Measurements from ENCODE around the gene TTLL5.

Gene TTLL5, protein sequence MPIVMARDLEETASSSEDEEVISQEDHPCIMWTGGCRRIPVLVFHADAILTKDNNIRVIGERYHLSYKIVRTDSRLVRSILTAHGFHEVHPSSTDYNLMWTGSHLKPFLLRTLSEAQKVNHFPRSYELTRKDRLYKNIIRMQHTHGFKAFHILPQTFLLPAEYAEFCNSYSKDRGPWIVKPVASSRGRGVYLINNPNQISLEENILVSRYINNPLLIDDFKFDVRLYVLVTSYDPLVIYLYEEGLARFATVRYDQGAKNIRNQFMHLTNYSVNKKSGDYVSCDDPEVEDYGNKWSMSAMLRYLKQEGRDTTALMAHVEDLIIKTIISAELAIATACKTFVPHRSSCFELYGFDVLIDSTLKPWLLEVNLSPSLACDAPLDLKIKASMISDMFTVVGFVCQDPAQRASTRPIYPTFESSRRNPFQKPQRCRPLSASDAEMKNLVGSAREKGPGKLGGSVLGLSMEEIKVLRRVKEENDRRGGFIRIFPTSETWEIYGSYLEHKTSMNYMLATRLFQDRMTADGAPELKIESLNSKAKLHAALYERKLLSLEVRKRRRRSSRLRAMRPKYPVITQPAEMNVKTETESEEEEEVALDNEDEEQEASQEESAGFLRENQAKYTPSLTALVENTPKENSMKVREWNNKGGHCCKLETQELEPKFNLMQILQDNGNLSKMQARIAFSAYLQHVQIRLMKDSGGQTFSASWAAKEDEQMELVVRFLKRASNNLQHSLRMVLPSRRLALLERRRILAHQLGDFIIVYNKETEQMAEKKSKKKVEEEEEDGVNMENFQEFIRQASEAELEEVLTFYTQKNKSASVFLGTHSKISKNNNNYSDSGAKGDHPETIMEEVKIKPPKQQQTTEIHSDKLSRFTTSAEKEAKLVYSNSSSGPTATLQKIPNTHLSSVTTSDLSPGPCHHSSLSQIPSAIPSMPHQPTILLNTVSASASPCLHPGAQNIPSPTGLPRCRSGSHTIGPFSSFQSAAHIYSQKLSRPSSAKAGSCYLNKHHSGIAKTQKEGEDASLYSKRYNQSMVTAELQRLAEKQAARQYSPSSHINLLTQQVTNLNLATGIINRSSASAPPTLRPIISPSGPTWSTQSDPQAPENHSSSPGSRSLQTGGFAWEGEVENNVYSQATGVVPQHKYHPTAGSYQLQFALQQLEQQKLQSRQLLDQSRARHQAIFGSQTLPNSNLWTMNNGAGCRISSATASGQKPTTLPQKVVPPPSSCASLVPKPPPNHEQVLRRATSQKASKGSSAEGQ (N-terminal part only)

DNA sequence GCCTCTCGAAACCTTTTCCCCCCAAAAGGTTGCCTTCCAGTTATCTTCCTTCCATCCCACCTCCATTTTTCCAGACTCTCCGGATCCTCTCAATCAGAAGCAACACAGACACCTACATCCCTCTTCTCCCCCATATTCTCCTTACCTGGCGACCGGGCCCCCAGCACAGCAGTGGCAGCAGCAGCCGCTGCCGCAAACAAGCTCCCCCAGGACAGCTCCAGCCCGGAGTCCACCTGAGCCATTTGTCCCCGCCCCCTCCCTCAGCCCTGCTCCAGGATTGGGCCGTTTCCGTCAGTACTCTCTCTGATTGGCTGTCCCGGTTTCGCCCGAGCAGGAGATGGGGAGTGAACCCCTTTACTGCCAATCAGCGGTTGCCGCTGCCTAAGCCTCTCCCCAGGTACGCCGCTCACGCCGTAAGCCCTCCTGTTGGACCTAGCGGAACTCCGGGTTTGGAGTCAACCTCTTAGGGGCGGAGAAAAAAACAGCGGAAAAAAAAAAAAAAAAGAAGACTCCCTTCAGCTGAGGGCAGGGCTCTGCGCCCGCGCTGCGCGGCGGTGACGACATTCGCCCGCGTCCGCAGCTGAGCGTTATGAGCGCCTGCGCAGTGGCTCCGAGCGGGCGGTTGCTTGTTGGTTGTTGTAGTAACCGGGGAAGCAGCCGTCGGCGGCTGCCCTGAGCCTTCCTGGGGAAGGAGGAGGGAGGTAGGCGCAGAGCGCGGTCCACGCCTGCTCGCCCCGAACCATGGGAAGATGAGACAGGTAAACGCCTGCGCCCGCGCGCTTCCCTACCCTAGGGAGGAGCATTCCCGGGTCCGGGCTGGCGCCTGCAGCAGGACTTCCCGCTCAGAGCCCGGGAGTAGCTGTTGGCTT, at the start of gene TTLL5, which contains the start of gene ERG28:
TTLL5 (plus strand) TSS at position 617 of the 869 bp plus-strand sequence. CDS start 1,904 bp downstream, outside the sequence.
ERG28 (minus strand) TSS at position 247 of the 869 bp plus-strand sequence. CDS start 3,374 bp downstream, outside the sequence.
- peak; percentile 94 for DNase-seq

DNA sequence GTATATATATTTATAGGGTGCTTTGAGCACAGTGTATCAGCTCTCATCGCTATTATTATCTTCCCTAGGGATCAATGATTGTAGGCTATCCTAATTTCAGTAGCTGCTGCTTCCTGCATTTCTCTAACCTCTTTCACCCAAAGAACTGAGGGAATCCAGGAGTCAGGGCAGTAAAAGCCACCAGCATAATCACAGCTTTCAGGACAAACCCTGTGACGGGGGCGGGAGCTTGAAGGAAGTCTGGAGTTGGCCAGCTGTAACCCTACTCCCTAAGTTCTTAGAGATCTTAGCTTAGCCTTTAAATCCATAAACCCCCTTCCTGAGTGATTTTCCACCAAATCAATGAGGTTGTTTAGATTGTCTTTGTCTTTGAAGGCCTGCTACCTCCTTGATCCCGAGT, 48.9 kb upstream of the TTLL5 start:
- no peak for DNase-seq

DNA sequence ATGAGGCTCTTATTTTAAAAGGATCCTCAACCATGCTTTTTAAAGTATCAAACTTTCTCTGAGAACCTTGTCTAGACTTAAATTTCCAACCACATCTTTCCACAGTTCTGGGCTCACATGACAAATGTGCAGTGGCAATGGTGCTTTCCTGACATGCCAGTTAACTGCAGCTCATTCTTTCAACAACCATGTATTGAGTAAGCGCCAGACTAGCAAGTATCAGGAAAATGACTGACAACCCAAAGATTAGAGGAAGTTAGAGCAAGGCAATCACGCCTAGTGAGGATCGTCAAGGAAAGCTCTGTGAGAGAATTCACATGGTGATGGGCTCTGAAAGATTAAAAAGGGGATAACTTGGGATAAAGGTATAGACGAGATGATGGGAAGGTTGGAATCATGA, 46.9 kb upstream of the TTLL5 start:
- DNase-seq, result no peak

DNA sequence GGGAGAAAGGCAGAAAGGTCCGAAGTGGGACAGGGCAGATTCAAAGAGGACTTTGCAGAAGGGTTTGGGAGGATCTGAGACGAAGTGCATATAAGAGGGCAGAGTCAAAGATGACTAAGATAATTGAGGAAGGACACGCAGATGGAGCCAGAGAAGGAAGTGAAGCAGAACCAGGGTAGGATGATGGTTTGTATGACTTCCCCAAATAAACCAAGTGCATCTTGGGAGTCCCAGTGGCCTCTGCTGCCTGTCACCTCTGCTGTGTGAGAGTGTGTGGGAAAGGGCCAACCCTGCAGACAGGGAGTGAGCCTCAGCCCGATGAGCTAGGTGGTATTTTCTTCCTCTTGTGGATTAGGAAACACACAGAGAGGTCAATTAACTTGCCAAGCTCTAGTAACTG, 45.8 kb upstream of the TTLL5 start:
- no peak for DNase-seq

DNA sequence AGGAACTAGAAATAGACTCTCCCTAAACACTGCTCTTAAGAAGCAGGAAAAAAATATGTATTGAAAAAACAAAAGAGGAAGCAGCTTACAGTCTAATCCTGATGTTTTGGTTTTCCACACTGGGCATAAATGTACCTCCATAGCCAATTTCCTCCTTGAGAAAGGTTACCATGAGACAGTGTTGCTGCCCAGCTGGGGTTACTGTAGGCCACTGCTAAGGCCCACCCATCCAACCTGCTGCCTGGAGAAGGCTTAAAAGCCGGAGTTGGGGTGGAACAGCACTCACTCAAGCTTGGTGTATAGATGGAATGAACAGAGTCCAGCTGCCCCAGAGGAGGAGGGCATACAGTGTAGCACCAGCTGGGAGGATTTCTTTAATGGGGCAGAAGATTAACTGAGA, 41.5 kb upstream of the TTLL5 start:
- no peak for DNase-seq

DNA sequence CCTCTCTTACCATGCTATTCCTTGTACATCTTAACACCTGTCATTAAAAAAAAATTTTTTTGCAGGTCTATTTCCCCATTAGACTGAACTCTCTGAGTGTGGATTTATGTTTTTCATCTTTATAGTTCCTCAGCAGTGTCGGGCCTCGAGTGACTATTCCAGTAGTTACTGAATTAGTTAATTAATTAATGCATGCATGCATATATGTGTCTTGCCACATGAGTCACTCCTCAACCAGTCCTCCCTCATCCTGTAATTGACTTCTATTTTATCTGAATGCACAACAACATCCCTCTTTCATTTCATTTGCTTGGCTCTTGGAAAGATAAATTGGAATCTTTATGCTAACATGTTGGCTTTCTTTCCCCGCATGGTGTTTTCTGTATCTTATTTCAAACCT, 36.0 kb upstream of the TTLL5 start:
- DNase-seq, result no peak

DNA sequence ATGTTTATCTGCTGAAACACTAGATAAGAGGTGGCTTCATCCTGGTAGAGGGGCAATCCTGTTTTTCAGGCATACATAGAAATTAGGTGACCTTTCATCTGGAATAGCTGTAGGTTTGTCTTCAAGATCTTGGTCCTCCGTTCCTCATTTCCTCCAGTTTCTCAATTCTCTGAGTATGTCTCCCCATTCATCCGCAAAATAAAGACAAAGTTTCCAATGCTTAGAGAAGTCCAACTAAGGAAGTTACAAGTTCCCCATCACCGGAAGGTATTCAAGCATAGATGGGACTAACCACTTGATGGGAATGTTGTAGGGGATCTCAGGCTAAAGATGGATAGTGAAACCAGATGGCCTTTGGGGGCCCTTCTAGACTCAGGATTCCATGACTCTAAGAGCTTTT, 34.6 kb upstream of the TTLL5 start:
- DNase-seq, result no peak

DNA sequence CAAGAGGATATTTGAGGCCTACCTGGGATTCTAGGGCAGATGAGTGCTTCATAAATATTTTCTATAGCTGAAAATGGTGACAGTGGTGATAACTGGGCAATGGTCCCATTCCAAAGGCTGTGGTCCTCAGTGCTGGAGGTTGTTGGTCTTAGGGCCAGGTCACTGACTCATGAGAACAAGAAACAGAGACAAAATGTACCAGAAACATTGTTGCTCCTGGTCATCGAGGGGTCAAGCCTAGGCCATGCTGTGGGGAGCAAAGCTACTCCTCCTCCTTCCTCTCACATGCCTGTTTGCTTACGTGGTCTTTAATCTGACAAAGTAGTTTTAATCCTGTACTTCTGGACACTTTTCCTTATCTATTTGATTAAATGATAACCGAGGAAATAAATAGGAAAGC, 34.2 kb upstream of the TTLL5 start:
- no peak for DNase-seq

DNA sequence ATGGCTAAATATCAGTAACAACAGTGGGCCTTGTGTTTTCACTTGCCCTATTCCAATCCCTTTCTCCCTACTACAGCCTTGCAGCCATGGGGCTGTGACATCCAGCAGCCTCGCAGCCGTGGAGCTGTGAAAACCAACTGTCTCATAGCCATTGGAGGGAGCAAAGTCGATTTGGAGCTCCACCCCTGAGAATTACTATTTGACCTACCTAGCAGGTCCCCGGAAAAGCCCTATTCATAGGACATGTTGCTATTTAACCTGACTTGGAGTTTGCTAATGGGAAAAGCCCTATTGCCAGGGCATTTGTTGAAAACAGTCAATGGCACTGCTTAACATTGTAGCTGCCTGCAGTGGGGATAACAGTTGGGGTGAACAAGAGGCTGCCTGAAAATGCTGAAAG, 33.6 kb upstream of the TTLL5 start:
- DNase-seq, result no peak

DNA sequence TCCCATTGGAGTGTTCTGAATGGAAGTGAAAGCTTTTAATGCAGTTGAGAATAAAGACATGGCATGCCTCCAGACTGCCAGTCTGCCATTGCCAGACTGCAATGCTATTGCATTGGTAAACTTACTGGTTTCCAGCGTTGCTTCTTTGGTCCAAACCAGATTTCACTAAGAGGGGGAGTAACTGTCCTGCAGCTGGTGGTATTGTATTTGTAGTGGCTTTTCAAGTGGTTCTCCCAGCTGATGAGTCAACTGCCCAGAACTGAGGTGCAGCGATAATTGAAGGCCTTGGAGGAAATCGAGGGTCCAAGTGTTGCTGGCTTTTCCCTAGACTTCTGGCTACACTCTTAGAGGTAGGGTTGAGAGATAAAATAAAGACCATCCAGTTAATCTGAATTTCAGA, 32.2 kb upstream of the TTLL5 start:
- DNase-seq, result no peak

DNA sequence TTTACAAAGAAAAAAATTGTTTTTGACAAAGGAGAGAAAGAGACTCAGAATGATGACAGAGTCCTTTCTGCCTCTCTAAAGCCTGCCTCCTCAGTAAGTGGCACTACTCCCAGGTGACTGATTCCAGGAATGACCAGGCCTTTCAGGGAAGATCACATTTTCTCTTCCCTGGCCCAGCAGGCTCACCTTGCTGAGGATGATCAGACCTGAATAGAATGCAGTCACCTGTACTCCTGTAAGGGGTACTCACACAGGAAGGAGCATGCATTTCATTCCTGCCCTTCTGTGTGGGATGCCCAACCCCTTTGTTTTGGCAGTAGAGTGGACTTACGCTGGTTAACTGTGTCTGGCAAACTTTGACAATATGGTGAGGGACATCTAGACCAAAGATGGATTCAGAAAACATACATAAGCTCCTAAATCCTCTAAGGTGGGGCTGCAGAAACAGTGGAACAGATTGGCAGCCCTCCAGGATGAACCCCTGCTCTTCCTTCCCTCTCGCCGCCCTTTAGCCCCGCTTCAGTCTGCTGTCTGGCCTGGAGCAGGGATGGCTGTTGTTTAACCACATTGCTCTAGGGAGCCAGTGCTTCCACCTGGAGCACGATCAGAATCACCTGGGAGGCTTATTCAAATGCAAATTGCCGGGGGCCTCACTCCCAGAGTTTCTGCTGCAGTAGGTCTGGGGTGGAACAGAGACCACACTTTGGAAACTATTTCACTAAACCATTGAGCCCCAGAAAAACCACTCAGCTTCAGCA, 30.2 kb upstream of the TTLL5 start:
- no peak for DNase-seq

DNA sequence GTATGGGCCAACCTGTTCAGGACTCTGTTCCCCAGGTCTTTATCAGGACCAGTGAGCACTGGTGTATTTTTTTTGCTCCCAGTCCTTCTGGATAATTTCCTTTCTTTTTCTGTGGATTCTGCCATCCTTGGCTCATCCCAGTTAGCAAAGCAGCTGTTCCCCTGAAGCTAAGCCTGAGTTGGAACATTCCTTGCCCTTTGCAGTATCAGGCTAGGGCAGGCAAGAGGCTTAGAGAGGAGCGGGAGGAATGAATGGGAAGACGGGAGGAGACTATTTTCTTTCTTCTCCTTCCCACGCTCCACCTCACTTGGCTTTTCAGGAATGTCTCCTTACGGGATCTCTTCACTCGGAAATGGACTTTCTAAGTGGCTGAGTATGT, 29.6 kb upstream of the TTLL5 start:
- no peak for DNase-seq

DNA sequence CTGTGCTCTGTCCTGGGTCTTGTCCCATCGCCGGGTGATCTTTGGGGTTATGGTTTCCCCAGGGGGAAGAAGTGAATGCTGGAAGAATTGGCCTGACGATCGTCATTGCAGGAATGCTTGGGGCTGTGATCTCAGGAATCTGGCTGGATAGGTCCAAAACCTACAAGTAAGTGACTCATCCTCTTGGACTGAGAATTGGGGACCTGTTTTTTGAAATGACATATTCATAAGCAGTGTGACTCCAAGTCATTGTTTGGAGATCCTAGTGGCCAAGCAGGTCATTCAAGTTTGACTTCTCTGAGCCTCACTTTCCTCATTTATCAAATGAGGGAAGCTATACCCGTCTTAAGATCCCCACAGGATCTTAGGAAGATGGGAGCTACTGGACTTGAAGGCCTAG, 26.2 kb upstream of the TTLL5 start:
- DNase-seq, result no peak

DNA sequence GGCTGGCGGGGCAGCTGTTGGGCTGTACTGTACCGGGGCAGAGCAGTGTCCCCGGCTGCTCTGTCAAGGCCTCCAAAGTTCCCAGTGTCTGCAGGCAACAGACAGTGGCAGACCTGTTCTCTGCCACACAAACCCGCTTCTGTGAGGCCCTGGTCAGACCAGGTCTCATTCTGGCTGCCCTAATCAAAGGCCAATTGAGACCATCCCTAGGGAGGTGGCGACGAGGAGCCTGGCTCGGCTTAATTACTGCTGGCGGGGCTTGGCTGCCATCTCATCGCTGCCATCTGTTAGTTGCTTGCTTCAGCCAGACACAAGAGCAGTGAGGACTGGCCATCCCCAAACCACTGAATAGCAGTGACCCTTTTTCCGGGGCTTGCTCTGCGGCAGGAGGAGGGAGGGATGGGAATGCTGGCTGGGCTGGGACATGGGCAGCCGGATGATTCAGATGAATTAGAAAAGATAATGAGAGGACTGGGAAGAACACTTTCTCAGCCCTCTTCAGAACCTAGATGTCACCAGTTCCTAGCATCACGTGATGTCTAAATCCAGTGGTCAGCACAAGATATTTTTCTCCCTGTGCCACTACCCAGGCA, 24.9 kb upstream of the TTLL5 start:
- DNase-seq, result no peak

DNA sequence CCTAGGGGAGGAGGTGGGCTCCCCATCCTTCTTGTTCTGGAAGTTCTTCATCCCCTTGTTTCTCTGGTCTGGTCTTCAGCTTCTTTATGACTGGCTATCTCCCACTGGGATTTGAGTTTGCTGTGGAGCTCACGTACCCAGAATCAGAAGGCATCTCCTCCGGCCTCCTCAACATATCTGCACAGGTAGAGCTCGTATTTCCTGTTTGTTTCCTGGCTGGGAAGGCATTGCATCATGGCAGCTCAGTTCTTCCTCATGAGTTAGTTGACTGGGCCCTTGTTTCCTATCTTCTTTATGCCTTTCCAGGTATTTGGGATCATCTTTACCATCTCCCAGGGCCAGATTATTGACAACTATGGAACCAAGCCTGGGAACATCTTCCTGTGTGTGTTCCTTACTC, 20.2 kb upstream of the TTLL5 start:
- DNase-seq, result no peak

DNA sequence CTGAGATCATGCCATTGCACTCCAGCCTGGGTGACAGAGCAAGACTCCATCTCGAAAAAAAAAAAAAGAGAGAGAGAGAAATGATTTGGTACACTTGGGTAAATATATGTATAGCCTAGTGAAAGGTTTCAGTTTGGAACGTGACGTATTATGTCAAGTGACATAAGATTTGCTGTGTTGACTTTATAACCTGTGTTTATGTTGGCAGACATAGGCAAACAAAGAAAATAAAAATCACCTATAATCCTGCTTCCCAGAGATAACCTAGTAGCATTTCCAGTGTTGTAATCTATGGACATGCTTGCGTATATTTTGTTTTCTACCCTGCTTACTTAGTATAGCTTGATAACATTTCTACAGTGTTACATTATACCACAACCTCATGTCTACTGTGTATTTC, 17.1 kb upstream of the TTLL5 start:
- no peak for DNase-seq

DNA sequence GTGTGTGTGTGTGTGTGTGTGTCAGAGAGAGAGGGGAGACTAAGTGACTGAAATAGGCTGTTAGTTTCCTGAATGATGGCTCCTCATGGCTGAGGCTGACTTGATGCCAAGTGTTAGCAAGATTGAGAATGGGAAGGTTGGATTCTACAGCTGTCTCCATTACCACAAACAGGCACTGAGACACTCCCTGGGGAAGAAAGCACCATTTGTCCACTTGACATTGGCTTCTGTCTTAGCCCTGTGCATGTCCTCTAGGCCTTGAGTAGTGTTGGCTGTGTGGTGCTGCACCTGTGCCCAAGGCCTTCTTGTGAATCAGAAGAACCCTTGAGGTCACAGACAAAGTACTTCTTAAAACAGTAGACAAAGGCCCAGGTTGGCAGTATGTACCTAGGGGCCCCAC, 16.0 kb upstream of the TTLL5 start:
- no peak for DNase-seq

DNA sequence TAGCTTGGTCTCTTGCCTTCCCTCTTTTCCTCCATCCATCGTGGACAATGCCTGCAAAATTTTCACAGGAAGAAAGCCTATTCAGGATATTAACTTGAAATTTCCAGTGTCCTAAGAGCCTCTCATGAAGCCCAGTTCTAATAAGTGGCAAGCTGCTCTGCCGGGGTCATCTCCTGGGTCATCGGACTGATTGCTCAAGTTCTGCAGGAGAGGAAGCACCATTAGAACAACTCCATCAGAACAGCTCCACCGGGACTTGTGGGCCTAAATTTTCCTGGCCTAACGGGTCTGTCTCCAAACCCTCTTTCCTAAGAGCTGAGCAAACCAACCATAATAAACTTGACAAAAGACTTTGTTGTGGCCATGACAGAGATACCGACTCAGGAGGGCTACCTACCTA, 14.3 kb upstream of the TTLL5 start:
- no peak for DNase-seq

DNA sequence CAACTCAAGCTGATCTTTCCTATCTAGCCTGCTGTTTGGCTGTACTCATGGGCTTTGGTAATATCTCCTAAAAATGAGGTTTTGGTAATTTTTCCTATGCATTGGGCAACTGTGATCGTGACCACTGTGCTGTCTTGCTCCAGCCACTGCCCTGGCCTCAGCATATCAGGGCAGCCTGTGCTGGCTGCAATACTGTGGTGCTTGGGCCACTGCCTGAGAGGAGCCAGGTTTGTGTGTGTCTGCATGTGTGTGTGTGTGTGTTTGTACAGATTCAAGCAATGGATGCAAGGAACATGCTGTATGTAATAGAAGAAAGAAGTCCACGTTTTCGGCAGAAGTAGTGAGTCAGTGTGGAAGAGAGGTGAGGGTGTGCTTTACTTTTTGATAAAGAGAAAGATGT, 13.4 kb upstream of the TTLL5 start:
- no peak for DNase-seq

DNA sequence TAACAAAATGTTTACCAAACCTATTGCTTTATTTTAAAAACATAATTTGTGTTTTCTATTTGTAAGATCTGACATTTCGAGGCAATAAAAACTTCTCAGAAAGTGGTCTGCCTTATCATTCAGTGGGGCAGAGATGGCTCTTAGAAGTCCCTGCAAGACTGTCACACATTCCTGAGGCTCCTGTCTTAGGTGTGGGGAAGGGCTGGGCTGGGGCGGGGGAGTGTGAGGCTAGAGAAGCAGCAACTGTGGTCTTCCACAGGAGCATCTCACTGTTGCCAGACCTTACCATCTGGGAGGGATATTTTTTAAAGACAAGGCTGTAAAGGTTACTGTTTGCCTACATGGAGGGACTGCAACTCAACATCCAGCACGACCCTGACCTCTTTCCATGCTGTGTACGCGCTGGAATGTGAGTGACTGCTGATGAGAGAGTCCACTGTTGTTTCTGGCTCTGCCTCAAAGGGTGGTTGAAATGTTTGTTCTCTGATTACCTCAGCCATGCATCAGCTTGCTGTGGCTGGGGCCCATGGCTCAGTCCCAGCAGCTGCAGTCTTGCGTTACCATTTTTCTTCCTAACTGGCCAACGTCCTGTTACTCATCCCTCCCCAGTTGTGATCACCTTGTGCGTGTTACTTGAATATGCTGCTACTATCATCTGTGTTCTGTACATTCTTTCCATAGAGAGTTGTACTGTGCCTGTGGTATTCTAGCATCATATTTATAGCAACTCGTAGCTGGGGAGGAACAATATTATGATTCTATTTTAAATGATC, 12.8 kb upstream of the TTLL5 start:
- DNase-seq, result no peak

Data from activated CD4-positive, CD25-positive, alpha-beta regulatory T cell treated with anti-CD3 and anti-CD28 coated beads, Interleukin-2, amount 50 U/mL, for 72 hours (primary cell).